ENCODE measurements around the gene NFIA. TPM values are rescaled to one million over a fixed set of nuclear protein-coding genes. Genes with fewer than 3 reads are reported as not detected.

NFIA gene
- total and polyA plus RNA-seq, 9 of the 15 experiments (the other 6 are each of a cell fraction or from before 2014, with no cell fraction given), result 5.3 to 24.9 (median 9.8) TPM

- TSS peak; percentile 74 for BruUV-seq (replicated peaks)
- no peaks in the 10 kb centered on the region for H3K9me3 ChIP-seq (replicated peaks; ENCODE audit: control insufficient read depth, insufficient read depth, low read depth, low read length)
- H2AFZ ChIP-seq (ENCODE audit: low read depth, low read length), result peak overlapping the region; percentile 97
- H3K36me3 ChIP-seq (ENCODE audit: control insufficient read depth, insufficient read depth, low read length), result no peaks in the 10 kb centered on the region
- peaks cover 35 to 36% of the 10 kb centered on the region in 2 experiments for H3K4me1 ChIP-seq (replicated peaks in 1 of 2; ENCODE audit: control insufficient read depth in 2 of 2, insufficient read depth in 2 of 2, low read length in 2 of 2)
- WGBS (ENCODE audit: insufficient coverage, low coverage, missing lambda C conversion rate), result under 1% methylated on average over 50 of the region's 50 CpGs
- in situ Hi-C loops (cut with MboI), result no loop called here
- peak overlapping the region; percentile 57 for H3K4me3 ChIP-seq
- peak overlapping the region; percentile 85 for H3K27ac ChIP-seq (ENCODE audit: extremely low read depth, low read depth, low read length)
- peak; percentile 75 for FAIRE-seq
- H3K9ac ChIP-seq (ENCODE audit: insufficient read depth in 1 of 2, low read depth in 2 of 2, low read length in 2 of 2), result peak overlapping the region; percentile 79 to 93
- H3K9me1 ChIP-seq (ENCODE audit: control insufficient read depth, insufficient read depth, low read length), result no peaks in the 10 kb centered on the region
- peak; percentile 30 to 76 (median 56) for DNase-seq (ENCODE audit: extremely low read depth in 1 of 4, low spot score in 3 of 4)
- POLR2A ChIA-PET, result interaction anchor here (0.6 to 2.1 kb wide), 5 partner anchors 8 to 264 kb away, joined by 4 to 11 read pairs (median 4); no protein-coding TSS in a partner anchor
- peak; percentile 44 for ATAC-seq
- intact Hi-C loops (cut with micrococcal nuclease), result loop anchor here (1.0 to 2.0 kb wide), 2 partner anchors 21 to 64 kb away; no protein-coding TSS in a partner anchor
- no peaks in the 10 kb centered on the region for H3K27me3 ChIP-seq (ENCODE audit: control insufficient read depth in 2 of 2, insufficient read depth in 2 of 2, low read length in 2 of 2)
- H4K20me1 ChIP-seq (replicated peaks; ENCODE audit: control insufficient read depth, insufficient read depth, low read length), result no peaks in the 10 kb centered on the region
- H3K4me2 ChIP-seq (ENCODE audit: insufficient read depth, low read length), result peak overlapping the region; percentile 92
- H3K79me2 ChIP-seq (ENCODE audit: control insufficient read depth, insufficient read depth, low read length), result peaks cover 6% of the 10 kb centered on the region; the same call in 2 of the 3 replicates
- CTCF ChIA-PET (ENCODE audit: low intra/inter-chr PET ratio), result no interaction called here
- TF ChIP-seq, protein P1, sequence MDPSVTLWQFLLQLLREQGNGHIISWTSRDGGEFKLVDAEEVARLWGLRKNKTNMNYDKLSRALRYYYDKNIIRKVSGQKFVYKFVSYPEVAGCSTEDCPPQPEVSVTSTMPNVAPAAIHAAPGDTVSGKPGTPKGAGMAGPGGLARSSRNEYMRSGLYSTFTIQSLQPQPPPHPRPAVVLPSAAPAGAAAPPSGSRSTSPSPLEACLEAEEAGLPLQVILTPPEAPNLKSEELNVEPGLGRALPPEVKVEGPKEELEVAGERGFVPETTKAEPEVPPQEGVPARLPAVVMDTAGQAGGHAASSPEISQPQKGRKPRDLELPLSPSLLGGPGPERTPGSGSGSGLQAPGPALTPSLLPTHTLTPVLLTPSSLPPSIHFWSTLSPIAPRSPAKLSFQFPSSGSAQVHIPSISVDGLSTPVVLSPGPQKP (CRISPR knock-in tag; IDR thresholded peaks at IDR 0.05), result no peak
- TF ChIP-seq HES1 (IDR thresholded peaks at IDR 0.05; ENCODE audit: low read depth), result 0 out of 2 replicates have a peak, but pooled peaks have one; percentile 28
- TF ChIP-seq, protein P2, sequence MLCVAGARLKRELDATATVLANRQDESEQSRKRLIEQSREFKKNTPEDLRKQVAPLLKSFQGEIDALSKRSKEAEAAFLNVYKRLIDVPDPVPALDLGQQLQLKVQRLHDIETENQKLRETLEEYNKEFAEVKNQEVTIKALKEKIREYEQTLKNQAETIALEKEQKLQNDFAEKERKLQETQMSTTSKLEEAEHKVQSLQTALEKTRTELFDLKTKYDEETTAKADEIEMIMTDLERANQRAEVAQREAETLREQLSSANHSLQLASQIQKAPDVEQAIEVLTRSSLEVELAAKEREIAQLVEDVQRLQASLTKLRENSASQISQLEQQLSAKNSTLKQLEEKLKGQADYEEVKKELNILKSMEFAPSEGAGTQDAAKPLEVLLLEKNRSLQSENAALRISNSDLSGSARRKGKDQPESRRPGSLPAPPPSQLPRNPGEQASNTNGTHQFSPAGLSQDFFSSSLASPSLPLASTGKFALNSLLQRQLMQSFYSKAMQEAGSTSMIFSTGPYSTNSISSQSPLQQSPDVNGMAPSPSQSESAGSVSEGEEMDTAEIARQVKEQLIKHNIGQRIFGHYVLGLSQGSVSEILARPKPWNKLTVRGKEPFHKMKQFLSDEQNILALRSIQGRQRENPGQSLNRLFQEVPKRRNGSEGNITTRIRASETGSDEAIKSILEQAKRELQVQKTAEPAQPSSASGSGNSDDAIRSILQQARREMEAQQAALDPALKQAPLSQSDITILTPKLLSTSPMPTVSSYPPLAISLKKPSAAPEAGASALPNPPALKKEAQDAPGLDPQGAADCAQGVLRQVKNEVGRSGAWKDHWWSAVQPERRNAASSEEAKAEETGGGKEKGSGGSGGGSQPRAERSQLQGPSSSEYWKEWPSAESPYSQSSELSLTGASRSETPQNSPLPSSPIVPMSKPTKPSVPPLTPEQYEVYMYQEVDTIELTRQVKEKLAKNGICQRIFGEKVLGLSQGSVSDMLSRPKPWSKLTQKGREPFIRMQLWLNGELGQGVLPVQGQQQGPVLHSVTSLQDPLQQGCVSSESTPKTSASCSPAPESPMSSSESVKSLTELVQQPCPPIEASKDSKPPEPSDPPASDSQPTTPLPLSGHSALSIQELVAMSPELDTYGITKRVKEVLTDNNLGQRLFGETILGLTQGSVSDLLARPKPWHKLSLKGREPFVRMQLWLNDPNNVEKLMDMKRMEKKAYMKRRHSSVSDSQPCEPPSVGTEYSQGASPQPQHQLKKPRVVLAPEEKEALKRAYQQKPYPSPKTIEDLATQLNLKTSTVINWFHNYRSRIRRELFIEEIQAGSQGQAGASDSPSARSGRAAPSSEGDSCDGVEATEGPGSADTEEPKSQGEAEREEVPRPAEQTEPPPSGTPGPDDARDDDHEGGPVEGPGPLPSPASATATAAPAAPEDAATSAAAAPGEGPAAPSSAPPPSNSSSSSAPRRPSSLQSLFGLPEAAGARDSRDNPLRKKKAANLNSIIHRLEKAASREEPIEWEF (CRISPR knock-in tag; IDR thresholded peaks at IDR 0.05), result no peak
- TF ChIP-seq ZNF507 (tag; conservative IDR thresholded peaks at IDR 0.05), result no peak
- no peak for TF ChIP-seq SPI1 (IDR thresholded peaks at IDR 0.05; ENCODE audit: borderline replicate concordance, low read depth, low read length)
- TF ChIP-seq RHOXF2B (CRISPR knock-in tag; conservative IDR thresholded peaks at IDR 0.05), result no peak
- no peak for TF ChIP-seq TFAM (CRISPR knock-in tag; conservative IDR thresholded peaks at IDR 0.05)
- no peak for TF ChIP-seq TAF15 (IDR thresholded peaks at IDR 0.05; ENCODE audit: low read depth, low read length)
These were observed 25.6 kb upstream of the NFIA start for GRCh38 chr1:61056573-61057439.
